OCI-LY7 (cell line): ENCODE results near the gene CPS1.

Experiments used
- CTCF ChIP-seq: fragments of 200-600 bp; sonication (generic); conservative IDR thresholded peaks from 2 replicates; pipeline ENCODE4 v1.5.1; 2014; ENCODE audit warnings: mild to moderate bottlenecking, antibody characterized with exemption, low read length, moderate library complexity, mixed read lengths
- EZH2phosphoT487 ChIP-seq: fragments of 200-600 bp; sonication (generic); IDR thresholded peaks from 2 replicates; pipeline ENCODE4 v1.6.1; 2018; ENCODE audit warnings: low read depth, borderline replicate concordance, mild to moderate bottlenecking, mixed run types, antibody characterized with exemption, low read length, moderate library complexity, mixed read lengths

GRCh38 chr2:210557721-210558120, 1.3 kb downstream of the CPS1 start:
- TF ChIP-seq CTCF (no peak), EZH2phosphoT487 (no peak)
